Loucy (cell line): Measurements from ENCODE around the gene PKD2.

Source experiments
- CTCF ChIP-seq: fragments of 200-600 bp; sonication (generic); conservative IDR thresholded peaks from 2 replicates; pipeline ENCODE4 v1.5.1; 2014; ENCODE audit warnings: mild to moderate bottlenecking, antibody characterized with exemption, low read length
- EZH2phosphoT487 ChIP-seq: fragments of 200-600 bp; IDR thresholded peaks from 2 replicates; pipeline ENCODE4 v1.6.1; 2018; ENCODE audit warnings: antibody characterized with exemption, mild to moderate bottlenecking, moderate library complexity, borderline replicate concordance

GRCh38 chr4:87982446-87983010 is 24.9 kb upstream of the PKD2 start:
- TF ChIP-seq CTCF = no peak
- TF ChIP-seq EZH2phosphoT487 = no peak
